ENCODE results near the gene TRIM41. TPM values are rescaled to one million over a fixed set of nuclear protein-coding genes. Genes with fewer than 3 reads are reported as not detected.

TRIM41 gene
- total RNA-seq, result 5.8 and 14.7 TPM in 2 replicates

GRCh38 chr5:181223058-181223728, at the start of gene TRIM41:
Gene TRIM41, plus strand, starts transcription at chr5:181223281. Its CDS starts 719 bp downstream, at chr5:181224000.

GRCh38 chr5:181204826-181205760, 18.0 kb upstream of the TRIM41 start, which contains the start of gene TRIM7:
Gene TRIM7, minus strand, starts transcription at chr5:181205196. Its CDS starts 86 bp downstream, at chr5:181205110.

GRCh38 chr5:181243564-181244343, 20.7 kb downstream of the TRIM41 start, which contains the start of gene RACK1:
Gene RACK1, minus strand, starts transcription at chr5:181243906. Its CDS starts 106 bp downstream, at chr5:181243800.

GRCh38 chr5:181260720-181261319, 37.7 kb downstream of the TRIM41 start, which contains the start of gene TRIM52:
Gene TRIM52, minus strand, starts transcription at chr5:181261143. Its CDS starts 330 bp downstream, at chr5:181260813.

Other genes starting within 250 kb of the TRIM41 start
- not detected in 2 replicates for gene BTNL3, start 234.4 kb upstream of the TRIM41 start, total RNA-seq
- not detected in 2 replicates for gene BTNL9, start 183.0 kb upstream of the TRIM41 start, total RNA-seq
- gene OR2V1, start 92.1 kb upstream of the TRIM41 start, total RNA-seq, result not detected in 2 replicates
- gene OR2V2, start 75.7 kb upstream of the TRIM41 start, total RNA-seq, result not detected in 2 replicates
- gene TRIM7, start 18.1 kb upstream of the TRIM41 start, total RNA-seq, result 28.2 and 43.3 TPM in 2 replicates
- 5,776 and 7,484 TPM in 2 replicates for gene RACK1, start 20.6 kb downstream of the TRIM41 start, total RNA-seq
- 1.3 and 1.7 TPM in 2 replicates for gene TRIM52, start 37.9 kb downstream of the TRIM41 start, total RNA-seq
- not detected in 2 replicates for gene OR4F3, start 144.0 kb downstream of the TRIM41 start, total RNA-seq

Data from tracheal epithelial cell (primary cell).